Stimulated activated CD8-positive, alpha-beta memory T cell treated with anti-CD3 and anti-CD28 coated beads, Interleukin-12 subunit alpha, Interleukin-12 subunit beta, amount 100 ng/mL, for 1 hour (primary cell): ENCODE measurements around the gene CHM.
"Not testable (repeated sequence)": the region's sequence is repeated elsewhere in the genome, so short reads cannot be mapped to it uniquely, and the experiment has no call there.

ENCODE experiments used
- DNase-seq: peaks from one replicate; pipeline ENCODE4 v3.0.0-alpha.2; 2020; ENCODE audit warnings: low read depth

Gene CHM

GRCh38 chrX:86047174-86047935 is at the start of gene CHM:
Gene CHM (minus strand): TSS chrX:86047558. CDS start chrX:86047532, 26 bp downstream.
- DNase-seq = peak; percentile 25

- DNase-seq = no peak
These were observed 31.3 kb upstream of the CHM start for GRCh38 chrX:86078650-86079049.

- DNase-seq = no peak
These were observed 19.6 kb upstream of the CHM start for GRCh38 chrX:86066998-86067397.

GRCh38 chrX:86061407-86061806 is 14.0 kb upstream of the CHM start:
- no peak for DNase-seq

GRCh38 chrX:86051741-86052140 is 4.4 kb upstream of the CHM start:
- DNase-seq = no peak

- DNase-seq = no peak
These were observed 550 bp upstream of the CHM start for GRCh38 chrX:86047936-86048280.

- DNase-seq = no peak
These were observed 3.1 kb downstream of the CHM start for GRCh38 chrX:86044216-86044615.

GRCh38 chrX:86039625-86040568 is 7.5 kb downstream of the CHM start:
- DNase-seq = no peak

- DNase-seq = no peak
These were observed 14.0 kb downstream of the CHM start for GRCh38 chrX:86033385-86033784.

- no peak for DNase-seq
These were observed 18.7 kb downstream of the CHM start for GRCh38 chrX:86028681-86029080.

GRCh38 chrX:86023811-86024210 is 23.5 kb downstream of the CHM start:
- DNase-seq = no peak

GRCh38 chrX:86021652-86022289 is 25.6 kb downstream of the CHM start:
- DNase-seq = no peak

- DNase-seq = no peak
These were observed 31.2 kb downstream of the CHM start for GRCh38 chrX:86016139-86016538.

GRCh38 chrX:86014959-86015358 is 32.4 kb downstream of the CHM start:
- DNase-seq = not testable (repeated sequence)

GRCh38 chrX:86014421-86014820 is 32.9 kb downstream of the CHM start:
- DNase-seq = no peak

- no peak for DNase-seq
These were observed 33.6 kb downstream of the CHM start for GRCh38 chrX:86013792-86014191.

- no peak for DNase-seq
These were observed 35.2 kb downstream of the CHM start for GRCh38 chrX:86012188-86012587.

- DNase-seq = not testable (repeated sequence)
These were observed 37.6 kb downstream of the CHM start for GRCh38 chrX:86009803-86010202.

- not testable (repeated sequence) for DNase-seq
These were observed 39.5 kb downstream of the CHM start for GRCh38 chrX:86007891-86008290.

GRCh38 chrX:86002076-86002896 is 45.1 kb downstream of the CHM start:
- no peak for DNase-seq

GRCh38 chrX:85998954-85999353 is 48.4 kb downstream of the CHM start:
- no peak for DNase-seq

GRCh38 chrX:85996555-85996954 is 50.8 kb downstream of the CHM start:
- no peak for DNase-seq
